H9 (cell line): ENCODE data around the gene NDUFV1. TPM values are rescaled to one million over a fixed set of nuclear protein-coding genes. Genes with fewer than 3 reads are reported as not detected.
A peak's percentile ranks its signal among the peaks of the same experiment; 100 is the strongest.

ENCODE experiments used
- DNase-seq: peaks from one replicate; pipeline ENCODE4 v3.0.0-alpha.2; 2017
- H2AFZ ChIP-seq: one replicate; pipeline ENCODE4 v1.6.1; 2013; ENCODE audit warnings: mild to moderate bottlenecking, low read length, control low read depth, moderate library complexity
- H2AK5ac ChIP-seq: 2 replicates; pipeline ENCODE4 v1.6.1; 2013; ENCODE audit warnings: low read length, control low read depth, mixed read lengths; ENCODE audit not compliant: insufficient read length
- H2BK120ac ChIP-seq: one replicate; pipeline ENCODE4 v1.6.1; 2013; ENCODE audit warnings: low read depth, mild to moderate bottlenecking, low read length, control low read depth, inconsistent platforms; ENCODE audit not compliant: poor library complexity, severe bottlenecking
- H2BK12ac ChIP-seq: 2 replicates; pipeline ENCODE4 v1.6.1; 2013; ENCODE audit warnings: low read length, control low read depth, mixed read lengths, low read depth; ENCODE audit not compliant: insufficient read length
- H2BK15ac ChIP-seq: 2 replicates; pipeline ENCODE4 v1.6.1; 2013; ENCODE audit warnings: low read depth, low read length, control low read depth
- H2BK20ac ChIP-seq: one replicate; pipeline ENCODE4 v1.6.1; 2013; ENCODE audit warnings: low read depth, mild to moderate bottlenecking, low read length, control low read depth, inconsistent platforms; ENCODE audit not compliant: poor library complexity, severe bottlenecking
- H2BK5ac ChIP-seq: 2 replicates; pipeline ENCODE4 v1.6.1; 2013; ENCODE audit warnings: low read length, control low read depth, mixed read lengths; ENCODE audit not compliant: insufficient read length
- H3K14ac ChIP-seq: 2 replicates; pipeline ENCODE4 v1.6.1; 2013; ENCODE audit warnings: low read length, control low read depth; ENCODE audit not compliant: insufficient read depth
- H3K18ac ChIP-seq: 2 replicates; pipeline ENCODE4 v1.6.1; 2013; ENCODE audit warnings: low read depth, mild to moderate bottlenecking, mixed read lengths, low read length, control low read depth; ENCODE audit not compliant: insufficient read length
- H3K23ac ChIP-seq: 2 replicates; pipeline ENCODE4 v1.6.1; 2013; ENCODE audit warnings: low read length, control low read depth, mixed read lengths, low read depth; ENCODE audit not compliant: insufficient read length
- H3K23me2 ChIP-seq: 2 replicates; pipeline ENCODE4 v1.6.1; 2013; ENCODE audit warnings: low read depth, mild to moderate bottlenecking, mixed read lengths, low read length, control low read depth; ENCODE audit not compliant: insufficient read length, poor library complexity, severe bottlenecking
- H3K27ac ChIP-seq: 2 replicates; pipeline ENCODE4 v1.5.1; 2013; ENCODE audit warnings: low read length, control low read depth, mixed read lengths, low read depth; ENCODE audit not compliant: insufficient read length
- H3K27me3 ChIP-seq: 2 replicates; pipeline ENCODE4 v1.6.1; 2013; ENCODE audit warnings: low read length, control low read depth, inconsistent platforms; ENCODE audit not compliant: insufficient read depth
- H3K4ac ChIP-seq: 2 replicates; pipeline ENCODE4 v1.6.1; 2013; ENCODE audit warnings: low read depth, mild to moderate bottlenecking, control low read depth, inconsistent platforms, low read length, moderate library complexity
- H3K4me1 ChIP-seq: 2 replicates; pipeline ENCODE4 v1.6.1; 2013; ENCODE audit warnings: low read length, control low read depth, inconsistent platforms; ENCODE audit not compliant: insufficient read depth
- H3K4me2 ChIP-seq: 2 replicates; pipeline ENCODE4 v1.6.1; 2013; ENCODE audit warnings: low read length, control low read depth, mixed read lengths; ENCODE audit not compliant: insufficient read length, insufficient read depth
- H3K56ac ChIP-seq: 2 replicates; pipeline ENCODE4 v1.6.1; 2013; ENCODE audit warnings: low read depth, mild to moderate bottlenecking, mixed read lengths, low read length, control low read depth; ENCODE audit not compliant: insufficient read length
- H3K79me1 ChIP-seq: 2 replicates; pipeline ENCODE4 v1.6.1; 2013; ENCODE audit warnings: low read depth, mild to moderate bottlenecking, moderate library complexity, low read length, control low read depth, inconsistent platforms; ENCODE audit not compliant: insufficient read depth, poor library complexity, severe bottlenecking
- H3K79me2 ChIP-seq: 2 replicates; pipeline ENCODE4 v1.6.1; 2013; ENCODE audit warnings: low read length, control low read depth, inconsistent platforms; ENCODE audit not compliant: insufficient read depth
- H3K9ac ChIP-seq: 2 replicates; pipeline ENCODE4 v1.6.1; 2013; ENCODE audit warnings: low read length, control low read depth, mixed read lengths; ENCODE audit not compliant: insufficient read length; ENCODE audit errors: extremely low read depth
- H3K9me3 ChIP-seq: one replicate; pipeline ENCODE4 v1.6.1; 2013; ENCODE audit warnings: low read depth, low read length, inconsistent platforms; ENCODE audit not compliant: control insufficient read depth
- H3T11ph ChIP-seq: one replicate; pipeline ENCODE4 v1.6.1; 2013; ENCODE audit warnings: mild to moderate bottlenecking, low read length, control low read depth, inconsistent platforms
- H4K20me1 ChIP-seq: one replicate; pipeline ENCODE4 v1.6.1; 2013; ENCODE audit not compliant: control insufficient read depth, insufficient read length, insufficient read depth
- H4K5ac ChIP-seq: 2 replicates; pipeline ENCODE4 v1.6.1; 2013; ENCODE audit warnings: low read depth, mild to moderate bottlenecking, mixed read lengths, low read length, control low read depth; ENCODE audit not compliant: insufficient read length
- H4K8ac ChIP-seq: replicated peaks from 2 replicates; pipeline ENCODE4 v1.6.1; 2013; ENCODE audit warnings: low read length, control low read depth, mixed read lengths, low read depth; ENCODE audit not compliant: insufficient read length
- H4K91ac ChIP-seq: 2 replicates; pipeline ENCODE4 v1.6.1; 2013; ENCODE audit warnings: low read depth, mild to moderate bottlenecking, moderate library complexity, mixed read lengths, low read length, control low read depth; ENCODE audit not compliant: insufficient read length
- H3K27ac Mint-ChIP-seq, 3 experiments: 2 replicates in 2 of 3; 3 replicates in 1 of 3; pipeline ENCODE4 v1.8.0; 2020 to 2021; ENCODE audit warnings: mixed read lengths in 3 of 3, mild to moderate bottlenecking in 1 of 3, moderate library complexity in 1 of 3
- H3K27me3 Mint-ChIP-seq: 2 replicates; pipeline ENCODE4 v1.8.0; 2021; ENCODE audit warnings: low read depth, mild to moderate bottlenecking, moderate library complexity, mixed read lengths
- H3K36me3 Mint-ChIP-seq, 3 experiments: 2 replicates in 2 of 3; 3 replicates in 1 of 3; pipeline ENCODE4 v1.8.0; 2020 to 2021; ENCODE audit warnings: low read depth in 3 of 3, mixed read lengths in 3 of 3; ENCODE audit not compliant: insufficient read depth in 1 of 3
- H3K4me1 Mint-ChIP-seq, 2 experiments: 2 replicates each; pipeline ENCODE4 v1.8.0; 2020; ENCODE audit warnings: mixed read lengths in 2 of 2
- H3K4me3 Mint-ChIP-seq, 2 experiments: 2 replicates in 1 of 2; 3 replicates in 1 of 2; pipeline ENCODE4 v1.8.0; 2020 to 2021; ENCODE audit warnings: mild to moderate bottlenecking in 2 of 2, mixed read lengths in 2 of 2, moderate library complexity in 1 of 2
- H3K9me3 Mint-ChIP-seq, 2 experiments: 2 replicates in 1 of 2; 3 replicates in 1 of 2; pipeline ENCODE4 v1.8.0; 2020; ENCODE audit warnings: mild to moderate bottlenecking in 2 of 2, mixed read lengths in 2 of 2, moderate library complexity in 1 of 2
- WGBS: extraction: QIAGEN DNeasy Blood & Tissue Kit; methylation state at CpG from one replicate; pipeline ENCODE4 v1.1.7; 2013; ENCODE audit warnings: missing lambda C conversion rate, low lambda C conversion rate, mixed read lengths; ENCODE audit not compliant: insufficient read length; ENCODE audit errors: extremely low coverage; 5-methylcytosine and 5-hydroxymethylcytosine counted together
- total RNA-seq: library from RNA; stranded (reverse); gene quantifications from 2 replicates; pipeline ENCODE4 v1.2.1, GENCODE V29; 2021
- TF ChIP-seq, protein P1 (sequence below): fragments of 200-600 bp; sonication (generic); conservative IDR thresholded peaks from 3 replicates; pipeline ENCODE4 v1.8.0; 2021; ENCODE audit warnings: antibody characterized with exemption, mild to moderate bottlenecking

The NDUFV1 gene
- total RNA-seq, 1 experiment from 2014 or later: 154 TPM

- Mint-ChIP-seq H3K4me3 (peak overlapping the region in 1 of 2 experiments; percentile 34; a peak in 1 of 5 replicates), H3K9me3 (peaks cover 0 to 6% of the 10 kb centered on the region in 2 experiments; a peak in 2 of 5 replicates), H3K27ac (peak overlapping the region in 1 of 3 experiments; percentile 15; a peak in 1 of 7 replicates), H3K36me3 (peaks cover 13 to 24% (median 20%) of the 10 kb centered on the region in 3 experiments), H3K4me1 (peaks cover 35 to 47% of the 10 kb centered on the region in 2 experiments), H3K27me3 (peaks cover 33% of the 10 kb centered on the region)
- no peak overlapping the region for H4K91ac ChIP-seq
- no peaks in the 10 kb centered on the region for H4K20me1 ChIP-seq
- H3K23me2 ChIP-seq: no peaks in the 10 kb centered on the region
- no peaks in the 10 kb centered on the region for H3K79me1 ChIP-seq
- no CpG with 5 or more reads among the region's 18 CpGs for WGBS
- peaks cover 7% of the 10 kb centered on the region; the same call in 1 of the 2 replicates for H3K4me1 ChIP-seq
- no peak overlapping the region for H2BK120ac ChIP-seq
- no peak overlapping the region for H4K5ac ChIP-seq
- H2AK5ac ChIP-seq: no peak overlapping the region
- no peak overlapping the region for H3K27ac ChIP-seq
- H3K4me2 ChIP-seq: no peak overlapping the region
- no peak overlapping the region for H3K56ac ChIP-seq
- H3T11ph ChIP-seq: no peak overlapping the region
- no peak overlapping the region for H3K14ac ChIP-seq
- no peaks in the 10 kb centered on the region for H3K79me2 ChIP-seq
- H2AFZ ChIP-seq: no peak overlapping the region
- no peak overlapping the region for H3K23ac ChIP-seq
- no peak overlapping the region for H3K4ac ChIP-seq
- no peaks in the 10 kb centered on the region for H3K9me3 ChIP-seq
- no peak overlapping the region for H2BK12ac ChIP-seq
- no peak overlapping the region for H2BK5ac ChIP-seq
- peaks cover 3% of the 10 kb centered on the region; the same call in 1 of the 2 replicates for H3K27me3 ChIP-seq
- no peak overlapping the region for H3K9ac ChIP-seq
- H4K8ac ChIP-seq: no peak overlapping the region
- no peak overlapping the region for H3K18ac ChIP-seq
- TF ChIP-seq, protein P1, sequence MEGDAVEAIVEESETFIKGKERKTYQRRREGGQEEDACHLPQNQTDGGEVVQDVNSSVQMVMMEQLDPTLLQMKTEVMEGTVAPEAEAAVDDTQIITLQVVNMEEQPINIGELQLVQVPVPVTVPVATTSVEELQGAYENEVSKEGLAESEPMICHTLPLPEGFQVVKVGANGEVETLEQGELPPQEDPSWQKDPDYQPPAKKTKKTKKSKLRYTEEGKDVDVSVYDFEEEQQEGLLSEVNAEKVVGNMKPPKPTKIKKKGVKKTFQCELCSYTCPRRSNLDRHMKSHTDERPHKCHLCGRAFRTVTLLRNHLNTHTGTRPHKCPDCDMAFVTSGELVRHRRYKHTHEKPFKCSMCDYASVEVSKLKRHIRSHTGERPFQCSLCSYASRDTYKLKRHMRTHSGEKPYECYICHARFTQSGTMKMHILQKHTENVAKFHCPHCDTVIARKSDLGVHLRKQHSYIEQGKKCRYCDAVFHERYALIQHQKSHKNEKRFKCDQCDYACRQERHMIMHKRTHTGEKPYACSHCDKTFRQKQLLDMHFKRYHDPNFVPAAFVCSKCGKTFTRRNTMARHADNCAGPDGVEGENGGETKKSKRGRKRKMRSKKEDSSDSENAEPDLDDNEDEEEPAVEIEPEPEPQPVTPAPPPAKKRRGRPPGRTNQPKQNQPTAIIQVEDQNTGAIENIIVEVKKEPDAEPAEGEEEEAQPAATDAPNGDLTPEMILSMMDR: peak; percentile 82
- peak; percentile 88 for DNase-seq
- no peak overlapping the region for H2BK20ac ChIP-seq
- H2BK15ac ChIP-seq: no peak overlapping the region
These were observed 8.3 kb downstream of the NDUFV1 start for GRCh38 chr11:67614730-67615714.
